Activated CD8-positive, alpha-beta T cell treated with anti-CD3 and anti-CD28 coated beads for 36 hours (primary cell): ENCODE measurements around the gene A4GALT. TPM values are rescaled to one million over a fixed set of nuclear protein-coding genes. Genes with fewer than 3 reads are reported as not detected.

Source experiments
- ATAC-seq: fragments of 200-7000 bp; cut with Tn5 transposase; one replicate; pipeline ENCODE4 v1.10.0; 2021; ENCODE audit warnings: mild to moderate bottlenecking, moderate library complexity
- CTCF ChIA-PET: fragments of 350-600 bp; sonication (Branson Sonifier 250); formaldehyde crosslinking; loops from one replicate; lab custom pipeline; 2021; ENCODE audit warnings: antibody characterized with exemption; lab: Charles Lee
- POLR2A ChIA-PET: fragments of 350-600 bp; sonication (Branson Sonifier 250); formaldehyde crosslinking; loops from one replicate; lab custom pipeline; 2021; ENCODE audit warnings: antibody characterized with exemption; lab: Charles Lee
- DNase-seq: peaks from one replicate; pipeline ENCODE4 v3.0.0-alpha.2; 2020
- H3K27ac Mint-ChIP-seq: one replicate; pipeline ENCODE4 v1.8.0; 2021; ENCODE audit warnings: mild to moderate bottlenecking, mixed read lengths
- H3K27me3 Mint-ChIP-seq: one replicate; pipeline ENCODE4 v1.8.0; 2021; ENCODE audit warnings: mixed read lengths
- H3K36me3 Mint-ChIP-seq: one replicate; pipeline ENCODE4 v1.8.0; 2021; ENCODE audit warnings: low read depth, mixed read lengths
- H3K4me1 Mint-ChIP-seq: one replicate; pipeline ENCODE4 v1.8.0; 2021; ENCODE audit warnings: low read depth, mixed read lengths
- H3K4me3 Mint-ChIP-seq: one replicate; pipeline ENCODE4 v1.8.0; 2021; ENCODE audit warnings: mild to moderate bottlenecking, moderate library complexity, mixed read lengths
- H3K9me3 Mint-ChIP-seq: one replicate; pipeline ENCODE4 v1.8.0; 2021; ENCODE audit warnings: mixed read lengths
- intact Hi-C: fragments of 100-400 bp; cut with micrococcal nuclease; formaldehyde crosslinking; loops from one replicate; pipeline ENCODE4 v1.10.0; 2022
- total RNA-seq, 2 experiments: library from RNA; stranded (reverse); gene quantifications; one replicate each; pipeline ENCODE4 v1.2.3, GENCODE V29; 2021
- TF ChIP-seq, protein P1 (sequence below): fragments of 200-600 bp; IDR thresholded peaks from one replicate; pipeline ENCODE4 v1.8.0; 2022; ENCODE audit warnings: antibody characterized with exemption, mild to moderate bottlenecking

Gene A4GALT
- total RNA-seq, 2 experiments from 2014 or later = 0.20 to 0.38 TPM

DNA sequence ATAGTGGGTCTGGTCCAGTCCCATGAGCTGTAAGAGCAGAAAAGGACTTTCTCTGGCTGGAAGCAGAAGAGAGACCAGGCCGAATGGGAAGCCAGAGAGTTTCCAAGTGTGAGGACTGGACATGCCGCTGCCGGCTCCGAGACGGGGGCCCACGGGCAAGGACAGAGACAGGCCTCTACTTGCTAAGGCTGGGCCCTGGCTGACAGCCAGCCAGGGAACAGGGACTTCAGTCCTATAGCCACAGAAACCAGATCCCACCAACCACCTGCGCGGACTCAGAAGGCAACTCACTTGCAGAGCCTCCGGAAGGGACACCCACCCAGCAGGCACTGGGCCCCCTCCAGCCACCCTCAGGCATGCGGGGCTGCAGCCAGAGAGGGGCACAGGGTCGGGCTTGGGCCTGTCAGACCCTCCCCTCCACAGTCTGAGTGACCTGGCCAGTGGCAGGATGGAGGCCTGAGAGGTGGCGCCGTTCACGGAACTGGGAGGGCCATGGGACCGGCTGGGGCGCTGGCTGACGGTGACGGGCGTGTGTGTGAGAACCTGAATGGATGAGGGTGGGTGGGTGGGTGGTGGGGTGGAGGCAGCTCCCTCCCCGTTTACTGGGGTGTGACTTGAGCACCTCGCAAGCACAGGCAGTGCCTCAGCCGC, 47.8 kb upstream of the A4GALT start:
- no peak overlapping the region for H3K4me3 Mint-ChIP-seq
- ChIA-PET CTCF (interaction anchor here (1.1 kb wide), 1 partner anchor 13 kb away, joined by 3 read pairs; no protein-coding TSS in a partner anchor), POLR2A (no interaction called here)
- TF ChIP-seq, protein P1, sequence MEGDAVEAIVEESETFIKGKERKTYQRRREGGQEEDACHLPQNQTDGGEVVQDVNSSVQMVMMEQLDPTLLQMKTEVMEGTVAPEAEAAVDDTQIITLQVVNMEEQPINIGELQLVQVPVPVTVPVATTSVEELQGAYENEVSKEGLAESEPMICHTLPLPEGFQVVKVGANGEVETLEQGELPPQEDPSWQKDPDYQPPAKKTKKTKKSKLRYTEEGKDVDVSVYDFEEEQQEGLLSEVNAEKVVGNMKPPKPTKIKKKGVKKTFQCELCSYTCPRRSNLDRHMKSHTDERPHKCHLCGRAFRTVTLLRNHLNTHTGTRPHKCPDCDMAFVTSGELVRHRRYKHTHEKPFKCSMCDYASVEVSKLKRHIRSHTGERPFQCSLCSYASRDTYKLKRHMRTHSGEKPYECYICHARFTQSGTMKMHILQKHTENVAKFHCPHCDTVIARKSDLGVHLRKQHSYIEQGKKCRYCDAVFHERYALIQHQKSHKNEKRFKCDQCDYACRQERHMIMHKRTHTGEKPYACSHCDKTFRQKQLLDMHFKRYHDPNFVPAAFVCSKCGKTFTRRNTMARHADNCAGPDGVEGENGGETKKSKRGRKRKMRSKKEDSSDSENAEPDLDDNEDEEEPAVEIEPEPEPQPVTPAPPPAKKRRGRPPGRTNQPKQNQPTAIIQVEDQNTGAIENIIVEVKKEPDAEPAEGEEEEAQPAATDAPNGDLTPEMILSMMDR = no peak
- no peaks in the 10 kb centered on the region for H3K36me3 Mint-ChIP-seq
- no peaks in the 10 kb centered on the region for H3K4me1 Mint-ChIP-seq
- ATAC-seq (no peak), DNase-seq (no peak)
- H3K27me3 Mint-ChIP-seq = no peaks in the 10 kb centered on the region
- no peak overlapping the region for H3K27ac Mint-ChIP-seq
- intact Hi-C loops = no loop called here
- H3K9me3 Mint-ChIP-seq = no peaks in the 10 kb centered on the region

DNA sequence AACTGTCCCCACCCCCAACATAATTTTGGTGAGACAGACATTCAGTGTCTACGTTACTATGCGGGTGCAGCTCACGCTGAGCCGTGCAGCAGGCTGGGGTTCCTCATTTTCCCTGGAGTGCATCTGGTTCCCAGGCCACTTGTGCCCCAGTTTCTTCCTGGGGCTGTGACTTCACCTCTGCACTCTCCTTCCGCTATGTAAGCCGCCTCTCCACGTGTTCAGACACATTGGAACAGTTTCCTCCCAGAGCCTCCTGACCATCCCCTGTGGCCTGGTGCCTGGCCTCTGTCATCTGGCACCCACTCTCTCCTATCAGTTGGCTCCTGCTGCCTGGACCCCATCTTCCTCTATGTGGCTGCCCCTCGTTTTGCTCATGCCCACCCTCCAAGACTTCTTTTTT, 46.2 kb upstream of the A4GALT start:
- ChIA-PET CTCF (no interaction called here), POLR2A (no interaction called here)
- intact Hi-C loops = no loop called here
- TF ChIP-seq, protein P1 = no peak
- no peaks in the 10 kb centered on the region for H3K9me3 Mint-ChIP-seq
- no peaks in the 10 kb centered on the region for H3K27me3 Mint-ChIP-seq
- no peak overlapping the region for H3K27ac Mint-ChIP-seq
- ATAC-seq = no peak
- no peaks in the 10 kb centered on the region for H3K4me1 Mint-ChIP-seq
- no peaks in the 10 kb centered on the region for H3K36me3 Mint-ChIP-seq
- DNase-seq = no peak
- no peak overlapping the region for H3K4me3 Mint-ChIP-seq

DNA sequence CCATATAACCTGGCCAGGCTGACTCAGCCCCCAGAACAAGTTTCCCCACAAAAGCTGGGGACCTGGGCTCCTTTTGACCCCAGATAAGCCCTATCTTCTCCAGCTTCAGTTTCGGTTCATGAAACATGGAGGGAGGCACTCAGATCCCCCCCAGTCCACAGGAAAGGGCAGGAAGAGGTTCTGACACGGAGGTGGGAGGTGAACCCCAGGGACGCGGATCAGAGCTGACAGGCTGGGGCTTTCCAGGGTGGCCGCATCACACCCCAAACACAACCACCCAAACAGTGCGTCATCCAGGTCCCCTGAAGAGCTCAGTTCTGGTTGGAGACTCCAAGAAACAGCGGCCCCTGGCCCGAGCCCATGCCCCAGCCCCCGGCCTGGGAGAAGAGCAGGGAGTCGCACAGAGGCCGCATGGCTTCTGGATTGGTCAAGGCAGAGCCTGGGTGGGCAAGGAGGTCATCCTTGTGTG, 44.3 kb upstream of the A4GALT start:
- ChIA-PET POLR2A (no interaction called here), CTCF (interaction anchor here (0.7 to 1.4 kb wide), 2 partner anchors 15 to 295 kb away, joined by 3 to 4 read pairs; no protein-coding TSS in a partner anchor)
- Mint-ChIP-seq H3K4me3 (no peak overlapping the region), H3K27me3 (no peaks in the 10 kb centered on the region), H3K9me3 (no peaks in the 10 kb centered on the region), H3K27ac (no peak overlapping the region), H3K36me3 (no peaks in the 10 kb centered on the region), H3K4me1 (no peaks in the 10 kb centered on the region)
- TF ChIP-seq, protein P1 = no peak
- DNase-seq (no peak), ATAC-seq (no peak)
- intact Hi-C loops = no loop called here

DNA sequence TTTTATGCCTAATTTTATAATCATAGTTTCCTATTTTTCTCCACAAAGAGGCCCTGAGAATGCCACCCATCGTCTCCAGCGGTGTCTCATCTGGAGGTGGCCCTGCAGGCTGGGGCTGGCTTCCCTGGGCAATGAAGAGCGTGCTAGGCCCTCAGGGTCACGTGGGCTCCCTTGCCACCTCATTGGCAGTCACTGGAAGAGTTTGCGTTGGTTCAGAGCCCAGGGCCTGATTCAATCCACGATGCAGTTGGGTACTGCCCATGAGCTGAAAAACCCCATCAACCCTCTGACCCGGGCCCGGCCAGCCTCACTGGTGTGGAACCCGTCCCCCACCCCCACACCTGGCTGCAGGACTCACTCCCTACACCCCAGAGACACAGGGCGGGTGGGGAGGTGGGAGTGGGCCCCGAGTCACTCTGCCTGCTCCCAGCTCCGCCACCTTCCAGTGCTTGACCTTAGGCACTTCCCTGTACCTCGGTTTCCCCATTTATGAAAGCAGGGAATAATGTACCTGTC, 43.4 kb upstream of the A4GALT start:
- DNase-seq (no peak), ATAC-seq (no peak)
- intact Hi-C loops = no loop called here
- no peaks in the 10 kb centered on the region for H3K4me1 Mint-ChIP-seq
- H3K9me3 Mint-ChIP-seq = no peaks in the 10 kb centered on the region
- ChIA-PET CTCF (interaction anchor here (1.4 kb wide), 1 partner anchor 16 kb away, joined by 4 read pairs; no protein-coding TSS in a partner anchor), POLR2A (no interaction called here)
- TF ChIP-seq, protein P1 = no peak
- no peaks in the 10 kb centered on the region for H3K27me3 Mint-ChIP-seq
- H3K36me3 Mint-ChIP-seq = no peaks in the 10 kb centered on the region
- H3K27ac Mint-ChIP-seq = no peak overlapping the region
- H3K4me3 Mint-ChIP-seq = no peak overlapping the region

DNA sequence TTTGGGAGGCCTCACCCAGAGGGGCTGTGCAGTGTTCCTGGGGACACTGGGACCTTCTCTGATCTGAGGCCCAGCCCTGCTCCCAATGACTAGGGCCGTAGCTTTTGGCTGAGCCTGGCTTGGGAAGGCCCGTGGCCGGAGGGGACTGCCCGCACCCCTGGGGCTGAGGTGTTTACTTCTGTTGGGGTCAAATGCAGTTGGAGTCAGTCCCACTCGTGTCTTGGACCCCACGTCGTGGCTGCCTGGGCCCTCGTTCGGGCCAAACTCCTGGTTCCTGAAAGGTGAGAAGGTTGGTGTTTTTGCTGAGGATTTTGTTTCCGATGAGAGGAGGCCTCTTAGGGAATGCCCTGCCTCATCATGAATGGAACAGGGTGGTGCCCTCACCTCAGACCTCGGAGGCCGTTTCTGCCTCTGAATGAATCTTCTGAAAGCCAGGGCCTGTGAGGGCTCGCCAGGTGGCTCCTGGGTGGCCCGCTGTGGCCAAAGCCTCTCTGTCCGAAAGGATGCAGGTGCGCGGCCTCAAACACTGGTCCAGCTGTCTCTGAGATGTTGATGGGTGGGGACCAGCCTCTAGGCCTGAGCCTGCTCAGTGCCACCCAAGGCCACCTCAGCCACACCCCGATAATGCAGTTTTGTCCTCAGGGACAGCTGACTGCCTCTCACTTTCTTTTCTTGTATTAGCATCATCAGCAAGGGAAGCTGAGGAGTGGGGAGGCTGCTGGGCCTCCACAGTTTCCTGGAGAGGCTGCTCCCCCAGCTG, 40.3 kb upstream of the A4GALT start:
- Mint-ChIP-seq H3K4me1 (no peaks in the 10 kb centered on the region), H3K36me3 (no peaks in the 10 kb centered on the region), H3K27me3 (no peaks in the 10 kb centered on the region), H3K27ac (no peak overlapping the region), H3K4me3 (no peak overlapping the region), H3K9me3 (no peaks in the 10 kb centered on the region)
- ATAC-seq = no peak
- DNase-seq = no peak
- TF ChIP-seq, protein P1 = no peak
- POLR2A ChIA-PET = no interaction called here
- intact Hi-C loops = no loop called here
- CTCF ChIA-PET = no interaction called here
